GM12878 (cell line): Measurements from ENCODE around the gene SORT1. TPM values are rescaled to one million over a fixed set of nuclear protein-coding genes. Genes with fewer than 3 reads are reported as not detected.

Source experiments
- ATAC-seq: fragments of 200-7000 bp; cut with Tn5 transposase; 3 replicates; pipeline ENCODE4 v1.9.1; 2020; ENCODE audit warnings: mild to moderate bottlenecking, moderate library complexity
- BruUV-seq: library from RNA; stranded (reverse); fragments of 400-500 nt; replicated peaks from 2 replicates; lab custom pipeline; 2021; lab: Mats Ljungman, UMichigan
- CTCF ChIA-PET: fragments of 300-600 bp; sonication (Branson Sonifier 250); formaldehyde crosslinking; extraction: SDS; loops from one replicate; lab custom pipeline; 2021; ENCODE audit warnings: inconsistent platforms; lab: Yijun Ruan, JAX
- POLR2A ChIA-PET: fragments of 350-600 bp; formaldehyde crosslinking; extraction: SDS; loops from one replicate; lab custom pipeline; 2021; ENCODE audit warnings: inconsistent platforms; lab: Charles Lee
- RAD21 ChIA-PET: fragments of 300-600 bp; sonication (Branson Sonifier 250); formaldehyde crosslinking; loops from one replicate; lab custom pipeline; 2023; ENCODE audit warnings: antibody characterized with exemption; ENCODE audit not compliant: unreplicated experiment; lab: Charles Lee
- SMC1A ChIA-PET: fragments of 300-600 bp; sonication (Branson Sonifier 250); formaldehyde crosslinking; loops from one replicate; lab custom pipeline; 2023; ENCODE audit not compliant: unreplicated experiment, uncharacterized antibody; lab: Charles Lee
- DNase-seq: peaks from one replicate; pipeline ENCODE4 v3.0.0-alpha.2; 2011; ENCODE audit warnings: low read depth, low spot score
- FAIRE-seq: peaks from 3 replicates; lab custom pipeline; 2011; peaks lifted over from hg19 to GRCh38; lab: Jason Lieb, UNC
- H2AFZ ChIP-seq: 2 replicates; pipeline ENCODE4 v1.6.0; 2011; ENCODE audit warnings: low read depth, low read length, control low read depth; ENCODE audit not compliant: control insufficient read depth
- H3K27ac ChIP-seq: 2 replicates; pipeline ENCODE4 v1.5.1; 2011; ENCODE audit warnings: control low read depth; ENCODE audit not compliant: control insufficient read depth, insufficient read depth
- H3K27me3 ChIP-seq, 2 experiments: replicated peaks in 1 of 2; 2 replicates each; pipeline versions ENCODE4 v1.6.0 to v1.6.1; 2011; ENCODE audit warnings: low read length in 1 of 2; ENCODE audit not compliant: control insufficient read depth in 2 of 2, insufficient read depth in 2 of 2
- H3K36me3 ChIP-seq, 2 experiments: 2 replicates each; pipeline ENCODE4 v1.5.1; 2011; ENCODE audit warnings: low read length in 1 of 2; ENCODE audit not compliant: control insufficient read depth in 2 of 2, insufficient read depth in 2 of 2
- H3K4me1 ChIP-seq: 2 replicates; pipeline ENCODE4 v1.6.1; 2011; ENCODE audit warnings: mild to moderate bottlenecking, low read length, moderate library complexity, mixed read lengths; ENCODE audit not compliant: control insufficient read depth, insufficient read depth
- H3K4me2 ChIP-seq: 2 replicates; pipeline ENCODE4 v1.6.0; 2011; ENCODE audit warnings: control low read depth; ENCODE audit not compliant: control insufficient read depth, insufficient read depth
- H3K4me3 ChIP-seq: fragments of 200-600 bp; sonication (generic); 2 replicates; pipeline ENCODE4 v1.5.1; 2016
- H3K79me2 ChIP-seq: 2 replicates; pipeline ENCODE4 v1.6.0; 2011; ENCODE audit warnings: low read length; ENCODE audit not compliant: control insufficient read depth, insufficient read depth
- H3K9ac ChIP-seq: 2 replicates; pipeline ENCODE4 v1.8.0; 2011; ENCODE audit warnings: low read length, control low read depth, mixed read lengths; ENCODE audit not compliant: control insufficient read depth, insufficient read depth
- H3K9me3 ChIP-seq: replicated peaks from 3 replicates; pipeline ENCODE4 v1.5.1; 2011; ENCODE audit warnings: mild to moderate bottlenecking, low read length; ENCODE audit not compliant: control insufficient read depth, insufficient read depth
- H4K20me1 ChIP-seq: 2 replicates; pipeline ENCODE4 v1.6.0; 2011; ENCODE audit not compliant: control insufficient read depth, insufficient read depth
- ASH2L ChIP-seq: fragments of 300-600, 200-600 bp; sonication (generic); IDR thresholded peaks from 2 replicates; pipeline ENCODE4 v1.6.1; 2017; ENCODE audit warnings: low read depth, mild to moderate bottlenecking, borderline replicate concordance
- CHD1 ChIP-seq: IDR thresholded peaks from 2 replicates; pipeline ENCODE4 v1.6.1; 2012; ENCODE audit warnings: low read depth, low read length, improper control_type of control experiment
- CUX1 ChIP-seq: IDR thresholded peaks from 2 replicates; pipeline ENCODE4 v1.6.1; 2012; ENCODE audit warnings: improper control_type of control experiment, low read depth, low read length; ENCODE audit not compliant: insufficient replicate concordance
- FOS ChIP-seq: IDR thresholded peaks from 3 replicates; pipeline ENCODE4 v1.6.1; 2011; ENCODE audit warnings: borderline replicate concordance; ENCODE audit not compliant: insufficient read length; ENCODE audit errors: extremely low read depth
- FOXK2 ChIP-seq: fragments of 450-650 bp; IDR thresholded peaks from 2 replicates; pipeline ENCODE4 v1.6.1; 2017; ENCODE audit warnings: mild to moderate bottlenecking, moderate library complexity
- FOXM1 ChIP-seq: IDR thresholded peaks from 2 replicates; pipeline ENCODE4 v1.6.1; 2012; ENCODE audit warnings: low read depth, mild to moderate bottlenecking, inconsistent platforms, low read length, moderate library complexity
- IRF3 ChIP-seq: fragments of 450-650 bp; IDR thresholded peaks from 2 replicates; pipeline ENCODE4 v1.6.1; 2014; ENCODE audit warnings: mild to moderate bottlenecking
- KLF5 ChIP-seq: fragments of 450-650 bp; IDR thresholded peaks from 2 replicates; pipeline ENCODE4 v1.6.1; 2014; ENCODE audit warnings: mild to moderate bottlenecking; ENCODE audit not compliant: partially characterized antibody
- ZNF687 ChIP-seq: fragments of 450-650 bp; IDR thresholded peaks from 2 replicates; pipeline ENCODE4 v1.6.1; 2017; ENCODE audit warnings: mild to moderate bottlenecking, moderate library complexity
- WGBS: methylation state at CpG from one replicate; pipeline ENCODE4 v1.1.6; 2016; ENCODE audit warnings: low lambda C conversion rate; ENCODE audit not compliant: insufficient replicate concordance, insufficient coverage; ENCODE audit errors: missing lambda C conversion rate; 5-methylcytosine and 5-hydroxymethylcytosine counted together
- in situ Hi-C: fragments of 300-500 bp; cut with MboI; formaldehyde crosslinking; loops from 9 replicates; pipeline ENCODE4 v1.14.3; 2018; ENCODE audit warnings: mixed read lengths
- intact Hi-C: fragments of 100-400 bp; cut with micrococcal nuclease; formaldehyde crosslinking; loops from one replicate; pipeline ENCODE4 v1.14.2; 2022; ENCODE audit not compliant: unreplicated experiment
- polyA plus RNA-seq, 11 experiments: library from polyadenylated mRNA; depleted of rRNA in 4 of 11; unstranded in 6 of 11; stranded (reverse) in 5 of 11; fragments of >200 nt; fragmentation: Nextera tagmentation in 4 of 11; fragmentation: Illumina TruSeq in 1 of 11; extraction: Ambion mirVana in 4 of 11; extraction: Trizol in 1 of 11; gene quantifications; 1 replicate in 1 of 11; 2 replicates in 10 of 11; pipeline versions ENCODE4 v1.2.1 to v1.2.3, GENCODE V29; 2011 to 2016; ENCODE audit warnings: inconsistent platforms in 2 of 11, missing spikeins in 2 of 11, low read depth in 1 of 11
- total RNA-seq, 4 experiments: library from RNA; depleted of rRNA in 3 of 4; stranded (reverse); fragments of >200 nt in 3 of 4; fragmentation: Illumina TruSeq in 1 of 4; extraction: Trizol in 1 of 4; gene quantifications; 2 replicates each; pipeline versions ENCODE4 v1.2.1 to v1.2.3, GENCODE V29; 2013 to 2021

Gene SORT1
- total and polyA plus RNA-seq, 10 of the 15 experiments (the other 5 are each of a cell fraction or from before 2014, with no cell fraction given): 0.06 to 1.9 (median 0.33) TPM; not detected in 1

DNA sequence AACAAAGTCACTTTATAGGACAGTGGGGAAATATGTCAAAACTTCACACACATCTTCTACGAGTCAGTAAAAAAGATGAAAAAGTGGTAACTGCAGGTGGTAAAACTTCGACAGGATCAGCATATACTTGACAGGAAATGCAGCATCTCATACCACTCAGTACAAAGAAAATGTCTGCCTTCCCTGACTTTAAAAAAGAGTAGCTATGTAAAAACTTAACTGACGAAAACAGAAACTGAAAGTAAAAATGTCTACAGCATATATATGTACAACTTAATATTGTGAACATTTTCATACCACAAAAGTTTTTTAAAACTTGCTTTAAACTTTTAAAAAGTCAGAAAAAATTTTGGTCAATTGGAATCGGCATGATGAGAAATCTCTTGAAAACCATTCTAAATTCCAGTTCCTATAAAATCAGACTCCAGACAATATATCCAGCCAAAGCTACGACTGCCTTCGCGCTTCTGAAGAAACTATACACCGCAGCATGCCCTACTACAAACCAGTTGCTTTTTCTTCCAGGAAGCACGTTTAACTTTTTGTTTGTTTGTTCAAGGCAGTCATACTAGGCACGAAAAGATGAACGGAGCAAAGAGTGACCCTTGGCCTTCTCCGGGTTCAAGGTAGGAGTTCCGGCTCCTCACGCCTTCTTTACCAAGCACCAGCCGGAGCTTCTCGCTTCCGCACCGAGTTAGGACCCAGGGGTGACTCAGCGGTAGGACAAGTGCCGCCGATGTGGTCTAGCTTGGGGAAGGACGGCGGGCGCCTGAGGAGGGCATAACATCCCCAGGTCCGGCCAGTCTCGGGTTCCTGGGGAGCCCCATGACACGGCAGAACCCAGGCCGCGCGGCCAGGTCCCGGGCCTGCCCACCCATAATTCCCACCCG, 27.9 kb upstream of the SORT1 start (continued):
- no peak for TF ChIP-seq ZNF687
- TF ChIP-seq CHD1: no peak

DNA sequence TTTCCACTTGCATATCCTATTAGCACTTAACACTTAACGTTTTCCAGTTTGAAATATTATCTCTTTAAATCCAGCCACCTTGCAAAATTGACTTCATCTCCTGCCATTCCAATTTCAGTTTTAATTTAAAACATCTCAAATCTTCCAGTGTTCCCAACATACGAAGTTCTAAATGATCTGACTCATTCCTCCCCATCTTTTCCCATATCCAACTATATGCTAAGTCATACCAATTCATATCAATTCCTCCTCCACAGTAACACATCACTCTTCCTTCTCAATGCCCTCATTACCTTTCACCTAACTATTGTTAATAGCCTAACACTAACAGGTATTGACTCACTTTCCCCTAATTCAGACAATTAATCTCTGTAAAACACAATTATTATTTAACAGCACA, 25.8 kb upstream of the SORT1 start:
- 65% methylated on average over 2 of the region's 2 CpGs for WGBS
- POLR2A ChIA-PET: interaction anchor here (0.6 to 1.0 kb wide), 2 partner anchors 209 to 1758 kb away, joined by 3 read pairs; partner anchors contain the start of gene SARS1
- H4K20me1 ChIP-seq: no peaks in the 10 kb centered on the region
- SMC1A ChIA-PET: interaction anchor here (0.7 to 1.0 kb wide), 2 partner anchors 23 to 985 kb away, joined by 3 read pairs; no protein-coding TSS in a partner anchor
- H2AFZ ChIP-seq: no peak overlapping the region
- H3K4me3 ChIP-seq: peak overlapping the region; percentile 98
- peaks cover 5 to 19% of the 10 kb centered on the region in 2 experiments for H3K36me3 ChIP-seq
- no peak for DNase-seq
- H3K9ac ChIP-seq: no peak overlapping the region
- H3K27me3 ChIP-seq: no peaks in the 10 kb centered on the region
- RAD21 ChIA-PET: interaction anchor here (0.6 to 1.5 kb wide), 2 partner anchors 69 to 267 kb away, joined by 3 to 4 read pairs; no protein-coding TSS in a partner anchor
- BruUV-seq: TSS peak; percentile 30
- H3K4me1 ChIP-seq: no peaks in the 10 kb centered on the region; the same call in 1 of the 2 replicates
- H3K79me2 ChIP-seq: peaks cover 56% of the 10 kb centered on the region
- intact Hi-C loops: loop anchor here (10.0 kb wide), 1 partner anchor 911 kb away; the partner anchor contains the start of gene RBM15
- no peak for ATAC-seq
- peak overlapping the region; percentile 47 for H3K4me2 ChIP-seq
- H3K9me3 ChIP-seq: no peaks in the 10 kb centered on the region
- H3K27ac ChIP-seq: no peak overlapping the region
- CTCF ChIA-PET: interaction anchor here (0.9 kb wide), 2 partner anchors 23 to 67 kb away, joined by 4 to 5 read pairs; no protein-coding TSS in a partner anchor
- in situ Hi-C loops: loop anchor here (5.0 kb wide), 1 partner anchor 109 kb away; no protein-coding TSS in a partner anchor
- FAIRE-seq: no peak
- TF ChIP-seq FOS: no peak
- no peak for TF ChIP-seq ASH2L
- no peak for TF ChIP-seq FOXM1
- no peak for TF ChIP-seq FOXK2
- no peak for TF ChIP-seq KLF5
- no peak for TF ChIP-seq CUX1
- TF ChIP-seq IRF3: no peak
